ENCODE measurements around the gene C1orf226.

Gene C1orf226

DNA sequence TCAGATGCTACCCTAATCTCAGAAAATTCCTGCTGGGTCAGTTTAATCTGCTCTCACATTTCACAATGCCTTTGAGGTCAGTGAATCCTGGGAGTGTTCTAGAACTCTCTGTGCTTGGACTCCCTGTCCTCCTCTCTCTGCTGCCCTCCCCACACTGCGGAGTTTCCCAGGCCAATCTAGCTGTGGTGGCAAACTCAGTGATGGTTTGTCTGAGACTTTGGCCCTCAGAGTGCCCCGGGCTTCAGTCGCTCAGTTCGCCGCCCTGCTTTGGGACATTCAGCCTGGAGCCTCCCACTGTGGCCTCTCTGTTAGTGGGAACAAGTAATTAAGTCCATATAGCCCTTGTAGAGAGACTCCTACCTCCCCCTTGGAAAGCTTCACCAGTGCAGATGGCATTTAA lies 7.1 kb downstream of the C1orf226 start:
- Histone ChIP-seq H3K9me3 (ENCODE audit: control insufficient read depth in 1 of 2, low read length in 2 of 2) (no peaks in the 10 kb centered on the region), H3K27ac (ENCODE audit: low read depth, low read length) (no peak overlapping the region), H3K36me3 (ENCODE audit: control insufficient read depth in 1 of 2, insufficient read depth in 2 of 2, low read length in 2 of 2) (peaks cover 0 to 6% of the 10 kb centered on the region in 2 donors), H3K27me3 (ENCODE audit: control insufficient read depth in 1 of 2, insufficient read depth in 2 of 2, low read length in 2 of 2) (no peaks in the 10 kb centered on the region), H3K4me1 (ENCODE audit: control insufficient read depth in 1 of 2, insufficient read depth in 2 of 2, low read length in 2 of 2) (peaks cover 7 to 31% of the 10 kb centered on the region in 2 donors), H3K9ac (ENCODE audit: low read depth in 1 of 2, low read length in 2 of 2) (no peak overlapping the region), H3K4me3 (ENCODE audit: low read depth in 1 of 2, low read length in 2 of 2) (no peak overlapping the region)

- Histone ChIP-seq H3K9ac (ENCODE audit: low read depth in 1 of 2, low read length in 2 of 2) (no peak overlapping the region), H3K36me3 (ENCODE audit: control insufficient read depth in 1 of 2, insufficient read depth in 2 of 2, low read length in 2 of 2) (peaks cover 0 to 1% of the 10 kb centered on the region in 2 donors), H3K4me1 (ENCODE audit: control insufficient read depth in 1 of 2, insufficient read depth in 2 of 2, low read length in 2 of 2) (peaks cover 7 to 30% of the 10 kb centered on the region in 2 donors), H3K27me3 (ENCODE audit: control insufficient read depth in 1 of 2, insufficient read depth in 2 of 2, low read length in 2 of 2) (no peaks in the 10 kb centered on the region), H3K9me3 (ENCODE audit: control insufficient read depth in 1 of 2, low read length in 2 of 2) (no peaks in the 10 kb centered on the region), H3K27ac (ENCODE audit: low read depth, low read length) (no peak overlapping the region), H3K4me3 (ENCODE audit: low read depth in 1 of 2, low read length in 2 of 2) (peak overlapping the region in 1 of 2 donors; percentile 36)
Observed at GRCh38 chr1:162389021-162389818, 7.7 kb downstream of the C1orf226 start.

DNA sequence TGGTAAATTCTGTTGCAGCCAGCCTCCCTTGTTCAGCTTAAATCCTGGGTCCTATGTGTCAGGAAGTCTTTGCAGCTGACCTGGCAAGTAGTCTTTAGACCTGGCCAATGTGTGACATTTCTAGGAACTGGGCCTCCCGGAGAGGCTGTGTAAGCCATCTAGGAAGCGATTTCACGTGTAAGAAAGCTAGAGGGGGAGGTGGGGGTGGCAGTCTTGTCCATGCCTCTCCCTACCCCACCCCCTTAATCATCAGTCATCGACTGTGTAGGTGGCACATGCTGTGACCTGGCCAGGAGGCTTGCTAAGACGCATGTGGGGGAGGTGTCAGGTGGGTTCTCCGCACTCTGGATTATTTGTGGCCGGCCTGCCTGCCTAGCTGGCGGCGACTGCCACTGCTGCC lies 8.4 kb downstream of the C1orf226 start:
- H3K9ac ChIP-seq (ENCODE audit: low read depth in 1 of 2, low read length in 2 of 2): no peak overlapping the region
- no peaks in the 10 kb centered on the region for H3K9me3 ChIP-seq (ENCODE audit: control insufficient read depth in 1 of 2, low read length in 2 of 2)
- peaks cover 7 to 30% of the 10 kb centered on the region in 2 donors for H3K4me1 ChIP-seq (ENCODE audit: control insufficient read depth in 1 of 2, insufficient read depth in 2 of 2, low read length in 2 of 2)
- no peaks in the 10 kb centered on the region for H3K27me3 ChIP-seq (ENCODE audit: control insufficient read depth in 1 of 2, insufficient read depth in 2 of 2, low read length in 2 of 2)
- no peaks in the 10 kb centered on the region for H3K36me3 ChIP-seq (ENCODE audit: control insufficient read depth in 1 of 2, insufficient read depth in 2 of 2, low read length in 2 of 2)
- H3K27ac ChIP-seq (ENCODE audit: low read depth, low read length): no peak overlapping the region
- H3K4me3 ChIP-seq (ENCODE audit: low read depth in 1 of 2, low read length in 2 of 2): no peak overlapping the region

DNA sequence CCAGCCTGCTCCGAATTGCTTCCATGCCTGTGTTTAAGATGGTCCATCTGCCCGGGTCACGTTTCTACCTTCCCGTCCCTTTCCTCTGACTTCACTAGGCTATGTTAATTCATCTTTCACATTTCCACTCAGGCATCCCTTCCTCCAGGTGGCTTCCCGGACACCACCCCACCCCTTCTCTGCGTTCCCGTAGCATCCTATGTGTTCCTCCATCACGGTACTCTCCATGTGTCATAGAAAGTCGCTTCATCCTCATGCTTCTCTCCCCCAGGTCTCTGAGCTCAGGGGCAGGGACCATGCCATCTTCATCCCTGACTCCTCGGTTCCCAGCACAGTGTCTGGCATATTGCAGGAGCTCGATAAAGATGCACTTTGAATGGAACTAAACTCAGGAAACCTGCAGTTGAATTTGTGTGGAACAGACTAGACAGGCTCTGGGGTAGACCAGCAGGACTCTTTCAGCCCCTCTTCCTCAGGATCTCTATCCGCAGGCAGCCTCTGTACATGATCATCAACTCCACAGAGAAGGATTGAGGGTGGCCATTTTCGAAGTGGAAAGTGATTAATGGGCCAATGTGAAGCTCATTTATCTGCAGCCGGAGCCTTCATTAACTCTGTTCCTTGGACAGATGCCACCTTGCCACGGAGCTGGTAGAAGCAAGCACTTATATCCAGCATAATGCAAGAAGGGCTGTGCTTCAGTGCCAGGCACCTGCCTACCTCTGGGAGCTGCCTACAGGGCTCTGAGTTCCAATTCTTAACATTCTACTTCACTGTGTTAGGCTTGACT lies 9.1 kb downstream of the C1orf226 start:
- Histone ChIP-seq H3K4me3 (ENCODE audit: low read depth in 1 of 2, low read length in 2 of 2) (no peak overlapping the region), H3K27me3 (ENCODE audit: control insufficient read depth in 1 of 2, insufficient read depth in 2 of 2, low read length in 2 of 2) (no peaks in the 10 kb centered on the region), H3K9ac (ENCODE audit: low read depth in 1 of 2, low read length in 2 of 2) (no peak overlapping the region), H3K36me3 (ENCODE audit: control insufficient read depth in 1 of 2, insufficient read depth in 2 of 2, low read length in 2 of 2) (no peaks in the 10 kb centered on the region), H3K4me1 (ENCODE audit: control insufficient read depth in 1 of 2, insufficient read depth in 2 of 2, low read length in 2 of 2) (peaks cover 7 to 30% of the 10 kb centered on the region in 2 donors), H3K9me3 (ENCODE audit: control insufficient read depth in 1 of 2, low read length in 2 of 2) (no peaks in the 10 kb centered on the region), H3K27ac (ENCODE audit: low read depth, low read length) (no peak overlapping the region)

GRCh38 chr1:162391790-162392563 lies 10.4 kb downstream of the C1orf226 start:
- H3K9ac ChIP-seq (ENCODE audit: low read depth in 1 of 2, low read length in 2 of 2): no peak overlapping the region
- H3K27ac ChIP-seq (ENCODE audit: low read depth, low read length): no peak overlapping the region
- H3K27me3 ChIP-seq (ENCODE audit: control insufficient read depth in 1 of 2, insufficient read depth in 2 of 2, low read length in 2 of 2): no peaks in the 10 kb centered on the region
- H3K9me3 ChIP-seq (ENCODE audit: control insufficient read depth in 1 of 2, low read length in 2 of 2): no peaks in the 10 kb centered on the region
- H3K4me1 ChIP-seq (ENCODE audit: control insufficient read depth in 1 of 2, insufficient read depth in 2 of 2, low read length in 2 of 2): peaks cover 7 to 30% of the 10 kb centered on the region in 2 donors
- no peaks in the 10 kb centered on the region for H3K36me3 ChIP-seq (ENCODE audit: control insufficient read depth in 1 of 2, insufficient read depth in 2 of 2, low read length in 2 of 2)
- H3K4me3 ChIP-seq (ENCODE audit: low read depth in 1 of 2, low read length in 2 of 2): no peak overlapping the region

GRCh38 chr1:162396201-162396906 lies 14.8 kb downstream of the C1orf226 start:
- Histone ChIP-seq H3K27ac (ENCODE audit: low read depth, low read length) (no peak overlapping the region), H3K9ac (ENCODE audit: low read depth in 1 of 2, low read length in 2 of 2) (no peak overlapping the region), H3K4me1 (ENCODE audit: control insufficient read depth in 1 of 2, insufficient read depth in 2 of 2, low read length in 2 of 2) (peaks cover 0 to 7% of the 10 kb centered on the region in 2 donors), H3K36me3 (ENCODE audit: control insufficient read depth in 1 of 2, insufficient read depth in 2 of 2, low read length in 2 of 2) (no peaks in the 10 kb centered on the region), H3K4me3 (ENCODE audit: low read depth in 1 of 2, low read length in 2 of 2) (no peak overlapping the region), H3K9me3 (ENCODE audit: control insufficient read depth in 1 of 2, low read length in 2 of 2) (no peaks in the 10 kb centered on the region), H3K27me3 (ENCODE audit: control insufficient read depth in 1 of 2, insufficient read depth in 2 of 2, low read length in 2 of 2) (no peaks in the 10 kb centered on the region)

DNA sequence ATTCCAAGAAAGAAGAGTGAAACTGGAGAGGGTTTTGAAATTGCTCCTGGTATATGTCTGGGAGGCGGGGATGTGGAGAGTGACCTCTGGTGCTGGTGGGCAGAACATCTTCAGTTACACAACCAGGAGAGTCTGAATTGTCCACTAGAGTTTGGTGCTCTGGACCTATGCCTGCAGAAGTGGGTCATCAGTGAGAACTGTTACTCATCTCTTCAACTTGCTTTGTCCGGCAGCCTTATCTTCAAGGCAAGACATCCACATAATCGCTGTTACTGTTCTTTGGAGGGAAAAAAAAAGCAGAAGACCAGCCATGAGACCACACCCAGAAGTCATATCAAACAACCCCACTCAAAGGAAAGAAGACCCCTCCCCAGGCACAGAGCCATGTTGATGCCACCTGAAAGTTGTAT lies 15.5 kb downstream of the C1orf226 start:
- H3K4me3 ChIP-seq (ENCODE audit: low read depth in 1 of 2, low read length in 2 of 2): no peak overlapping the region

DNA sequence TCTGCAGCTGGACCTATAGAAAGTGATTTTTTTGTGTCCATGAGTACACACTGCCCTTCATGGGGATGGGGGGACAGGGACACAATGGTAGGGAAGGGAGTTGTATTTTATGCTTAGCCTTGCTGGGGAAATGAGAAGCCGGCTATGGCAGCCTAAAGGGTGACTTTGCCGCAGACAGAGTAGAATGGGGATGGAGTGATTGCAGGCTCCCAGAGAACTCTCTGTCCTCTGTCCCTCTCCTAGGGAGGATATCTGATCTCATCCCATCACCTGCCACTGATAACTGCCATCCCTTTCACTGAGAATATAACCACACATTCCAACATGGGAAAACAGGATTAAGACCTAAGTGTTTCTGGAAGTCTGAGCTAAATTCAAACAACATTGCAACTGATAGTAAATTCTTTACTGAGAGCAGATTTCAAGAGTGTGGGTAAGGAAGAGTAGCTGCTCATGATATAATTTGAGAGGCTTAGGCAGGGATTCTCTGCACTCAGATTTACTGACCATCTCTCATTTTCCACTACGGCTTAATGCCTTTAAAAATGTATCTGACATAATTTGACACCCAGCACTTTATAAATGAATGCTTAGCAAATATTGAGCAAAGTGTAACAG lies 16.5 kb downstream of the C1orf226 start:
- no peak overlapping the region for H3K27ac ChIP-seq (ENCODE audit: low read depth, low read length)
- H3K27me3 ChIP-seq (ENCODE audit: control insufficient read depth in 1 of 2, insufficient read depth in 2 of 2, low read length in 2 of 2): no peaks in the 10 kb centered on the region

More for the DNA sequence above, 15.5 kb downstream of the C1orf226 start:
- Histone ChIP-seq H3K27me3 (ENCODE audit: control insufficient read depth in 1 of 2, insufficient read depth in 2 of 2, low read length in 2 of 2) (no peaks in the 10 kb centered on the region), H3K27ac (ENCODE audit: low read depth, low read length) (no peak overlapping the region), H3K36me3 (ENCODE audit: control insufficient read depth in 1 of 2, insufficient read depth in 2 of 2, low read length in 2 of 2) (no peaks in the 10 kb centered on the region), H3K4me1 (ENCODE audit: control insufficient read depth in 1 of 2, insufficient read depth in 2 of 2, low read length in 2 of 2) (peaks cover 0 to under 1% of the 10 kb centered on the region in 2 donors), H3K9ac (ENCODE audit: low read depth in 1 of 2, low read length in 2 of 2) (no peak overlapping the region), H3K9me3 (ENCODE audit: control insufficient read depth in 1 of 2, low read length in 2 of 2) (no peaks in the 10 kb centered on the region)

DNA sequence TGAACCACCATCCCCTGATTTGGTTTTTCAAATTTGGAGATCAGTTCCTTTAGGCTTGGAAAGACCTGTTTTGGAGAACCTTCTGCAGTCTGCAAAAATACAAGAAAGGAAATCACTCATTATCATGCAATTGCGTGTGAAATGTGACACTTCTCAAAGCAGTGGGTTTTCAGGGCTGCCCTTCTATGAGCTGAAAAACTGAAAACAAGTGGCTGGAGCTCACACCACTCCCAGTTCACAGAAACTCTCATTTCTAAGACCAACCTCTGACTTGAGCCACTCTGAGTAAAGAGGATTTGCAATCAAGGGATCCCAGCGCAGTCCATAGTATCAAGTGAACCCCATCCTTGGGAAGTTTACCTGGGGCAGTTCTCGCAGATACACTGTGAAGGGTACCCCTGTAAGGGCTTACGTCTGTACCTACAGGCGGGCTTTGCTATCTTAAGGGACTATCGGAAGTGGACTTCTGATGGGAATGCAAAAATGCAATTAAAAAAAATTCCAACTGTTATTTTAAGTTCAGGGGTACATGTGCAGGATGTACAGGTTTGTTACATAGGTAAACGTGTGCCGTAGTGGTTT lies 17.6 kb downstream of the C1orf226 start:
- H3K9me3 ChIP-seq (ENCODE audit: control insufficient read depth in 1 of 2, low read length in 2 of 2): no peaks in the 10 kb centered on the region
- H3K27me3 ChIP-seq (ENCODE audit: control insufficient read depth in 1 of 2, insufficient read depth in 2 of 2, low read length in 2 of 2): no peaks in the 10 kb centered on the region
- H3K36me3 ChIP-seq (ENCODE audit: control insufficient read depth in 1 of 2, insufficient read depth in 2 of 2, low read length in 2 of 2): no peaks in the 10 kb centered on the region
- H3K4me3 ChIP-seq (ENCODE audit: low read depth in 1 of 2, low read length in 2 of 2): no peak overlapping the region
- no peaks in the 10 kb centered on the region for H3K4me1 ChIP-seq (ENCODE audit: control insufficient read depth in 1 of 2, insufficient read depth in 2 of 2, low read length in 2 of 2)
- H3K9ac ChIP-seq (ENCODE audit: low read depth in 1 of 2, low read length in 2 of 2): no peak overlapping the region
- no peak overlapping the region for H3K27ac ChIP-seq (ENCODE audit: low read depth, low read length)

More for the DNA sequence above, 16.5 kb downstream of the C1orf226 start:
- H3K4me3 ChIP-seq (ENCODE audit: low read depth in 1 of 2, low read length in 2 of 2): no peak overlapping the region
- no peaks in the 10 kb centered on the region for H3K9me3 ChIP-seq (ENCODE audit: control insufficient read depth in 1 of 2, low read length in 2 of 2)
- no peaks in the 10 kb centered on the region for H3K36me3 ChIP-seq (ENCODE audit: control insufficient read depth in 1 of 2, insufficient read depth in 2 of 2, low read length in 2 of 2)
- H3K4me1 ChIP-seq (ENCODE audit: control insufficient read depth in 1 of 2, insufficient read depth in 2 of 2, low read length in 2 of 2): no peaks in the 10 kb centered on the region
- H3K9ac ChIP-seq (ENCODE audit: low read depth in 1 of 2, low read length in 2 of 2): no peak overlapping the region
